HepG2 (cell line): ENCODE results near the gene C9orf50. TPM values are rescaled to one million over a fixed set of nuclear protein-coding genes. Genes with fewer than 3 reads are reported as not detected.
A peak's percentile ranks its signal among the peaks of the same experiment; 100 is the strongest.

Source experiments
- CAMTA2 ChIP-seq: sonication (generic); formaldehyde crosslinking; IDR thresholded peaks from 2 replicates; pipeline ENCODE4 v1.4.0; 2020; ENCODE audit warnings: mild to moderate bottlenecking, missing genetic modification reagents, borderline replicate concordance
- IKZF4 ChIP-seq: sonication (generic); formaldehyde crosslinking; IDR thresholded peaks from 2 replicates; pipeline ENCODE4 v1.5.1; 2020; ENCODE audit warnings: borderline replicate concordance, mild to moderate bottlenecking, low read depth, missing genetic modification reagents; ENCODE audit errors: not compliant biosample characterization
- IRF2 ChIP-seq: IDR thresholded peaks from 2 replicates; pipeline ENCODE4 v1.6.1; 2018; ENCODE audit warnings: missing genetic modification reagents, missing compliant biosample characterization
- MED1 ChIP-seq: sonication (generic); formaldehyde crosslinking; IDR thresholded peaks from 2 replicates; pipeline ENCODE4 v1.4.0; 2020; ENCODE audit warnings: missing genetic modification reagents
- NR2C2 ChIP-seq: sonication (generic); formaldehyde crosslinking; IDR thresholded peaks from 2 replicates; pipeline ENCODE4 v1.4.0; 2020; ENCODE audit warnings: missing genetic modification reagents, mild to moderate bottlenecking, moderate library complexity, borderline replicate concordance
- PAXIP1 ChIP-seq: sonication (generic); formaldehyde crosslinking; conservative IDR thresholded peaks from 2 replicates; pipeline ENCODE4 v1.4.0; 2020; ENCODE audit warnings: mild to moderate bottlenecking, missing genetic modification reagents, moderate library complexity
- PHF8 ChIP-seq: sonication (generic); formaldehyde crosslinking; IDR thresholded peaks from 2 replicates; pipeline ENCODE4 v1.5.0; 2020; ENCODE audit warnings: missing genetic modification reagents
- SMAD9 ChIP-seq: sonication (generic); formaldehyde crosslinking; IDR thresholded peaks from 2 replicates; pipeline ENCODE4 v1.5.1; 2020; ENCODE audit warnings: mild to moderate bottlenecking, missing genetic modification reagents
- SMC3 ChIP-seq: IDR thresholded peaks from 2 replicates; pipeline ENCODE4 v1.6.1; 2011; ENCODE audit warnings: low read length, improper control_type of control experiment
- YEATS4 ChIP-seq: sonication (generic); formaldehyde crosslinking; IDR thresholded peaks from 2 replicates; pipeline ENCODE4 v1.4.0; 2020; ENCODE audit warnings: missing genetic modification reagents, borderline replicate concordance
- ZBTB2 ChIP-seq: sonication (generic); formaldehyde crosslinking; IDR thresholded peaks from 2 replicates; pipeline ENCODE4 v1.8.0; 2022; ENCODE audit warnings: low read depth, missing genetic modification reagents
- ZFP1 ChIP-seq: IDR thresholded peaks from 2 replicates; pipeline ENCODE4 v1.6.1; 2016
- ZNF17 ChIP-seq: sonication (generic); formaldehyde crosslinking; IDR thresholded peaks from 2 replicates; pipeline ENCODE4 v1.5.0; 2020; ENCODE audit warnings: mild to moderate bottlenecking, missing genetic modification reagents
- ZNF362 ChIP-seq: sonication (generic); formaldehyde crosslinking; IDR thresholded peaks from 2 replicates; pipeline ENCODE4 v1.4.0; 2020; ENCODE audit warnings: missing genetic modification reagents, mild to moderate bottlenecking, borderline replicate concordance
- ZNF550 ChIP-seq: sonication (generic); formaldehyde crosslinking; IDR thresholded peaks from 2 replicates; pipeline ENCODE4 v1.4.0; 2020; ENCODE audit warnings: mild to moderate bottlenecking, missing genetic modification reagents, borderline replicate concordance
- ZNF790 ChIP-seq: sonication (generic); formaldehyde crosslinking; IDR thresholded peaks from 2 replicates; pipeline ENCODE4 v1.8.0; 2022; ENCODE audit warnings: missing genetic modification reagents, mild to moderate bottlenecking, borderline replicate concordance
- ZSCAN30 ChIP-seq: sonication (generic); formaldehyde crosslinking; IDR thresholded peaks from 2 replicates; pipeline ENCODE4 v1.5.0; 2020; ENCODE audit warnings: mild to moderate bottlenecking, missing genetic modification reagents
- polyA plus RNA-seq, 8 experiments: library from polyadenylated mRNA; depleted of rRNA in 3 of 8; stranded (reverse) in 7 of 8; unstranded in 1 of 8; fragments of >200 nt; fragmentation: Illumina TruSeq in 4 of 8; extraction: Trizol in 4 of 8; gene quantifications; 2 replicates each; pipeline versions ENCODE4 v1.2.1 to v1.2.3, GENCODE V29; 2011 to 2016; ENCODE audit warnings: low read depth in 4 of 8, missing spikeins in 1 of 8, mixed read lengths in 1 of 8; ENCODE audit not compliant: insufficient read depth in 1 of 8
- total RNA-seq, 5 experiments: library from RNA; depleted of rRNA; stranded (reverse); fragments of >200 nt; fragmentation: Illumina TruSeq; extraction: Trizol; gene quantifications; 2 replicates each; pipeline ENCODE4 v1.2.3, GENCODE V29; 2016; ENCODE audit warnings: low read depth in 1 of 5
- TF ChIP-seq, protein P1 (sequence below): sonication (generic); formaldehyde crosslinking; IDR thresholded peaks from 2 replicates; pipeline ENCODE4 v1.5.0; 2020; ENCODE audit warnings: mild to moderate bottlenecking, missing genetic modification reagents, borderline replicate concordance

The C9orf50 gene
- total and polyA plus RNA-seq, 2 of the 13 experiments (the other 11 are each of a cell fraction or from before 2014, with no cell fraction given) = not detected

DNA sequence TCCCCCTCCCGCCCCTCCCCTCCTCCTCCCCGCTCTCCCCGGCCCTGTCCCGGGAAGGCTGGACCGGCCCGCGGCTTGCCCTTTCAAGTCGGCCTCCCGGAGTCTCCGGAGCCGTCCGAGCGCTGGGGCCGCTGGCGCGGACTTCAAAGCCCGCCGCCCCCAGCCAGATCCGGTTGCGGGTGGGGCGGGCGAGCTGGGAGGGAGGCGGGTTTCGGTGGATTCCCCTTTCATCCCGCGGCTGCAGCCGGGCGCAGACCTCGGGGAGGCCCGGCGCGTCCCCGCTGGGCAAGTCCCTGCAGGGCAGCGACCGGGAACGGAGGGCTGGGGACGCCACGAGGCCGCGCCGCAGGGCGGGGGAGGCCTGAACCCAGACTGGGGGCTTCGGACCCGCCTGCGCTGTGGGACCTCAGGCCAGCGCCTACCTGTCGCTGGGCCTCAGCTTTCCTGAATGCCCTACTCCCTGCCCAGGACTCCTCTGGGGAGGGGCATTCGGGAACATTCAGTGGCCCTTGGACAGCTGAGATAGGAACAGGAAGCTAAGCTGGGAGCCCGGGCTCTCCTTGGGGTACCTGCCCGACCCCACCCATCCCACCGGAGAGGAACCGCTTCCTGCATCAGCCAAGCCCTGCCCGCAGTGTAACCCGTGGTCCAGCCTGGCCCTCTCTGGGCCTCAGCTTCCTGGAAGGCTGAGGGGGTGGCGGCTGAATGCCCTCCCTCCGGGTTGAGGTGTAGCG, 23.4 kb downstream of the C9orf50 start (continued):
- TF ChIP-seq, protein P1, sequence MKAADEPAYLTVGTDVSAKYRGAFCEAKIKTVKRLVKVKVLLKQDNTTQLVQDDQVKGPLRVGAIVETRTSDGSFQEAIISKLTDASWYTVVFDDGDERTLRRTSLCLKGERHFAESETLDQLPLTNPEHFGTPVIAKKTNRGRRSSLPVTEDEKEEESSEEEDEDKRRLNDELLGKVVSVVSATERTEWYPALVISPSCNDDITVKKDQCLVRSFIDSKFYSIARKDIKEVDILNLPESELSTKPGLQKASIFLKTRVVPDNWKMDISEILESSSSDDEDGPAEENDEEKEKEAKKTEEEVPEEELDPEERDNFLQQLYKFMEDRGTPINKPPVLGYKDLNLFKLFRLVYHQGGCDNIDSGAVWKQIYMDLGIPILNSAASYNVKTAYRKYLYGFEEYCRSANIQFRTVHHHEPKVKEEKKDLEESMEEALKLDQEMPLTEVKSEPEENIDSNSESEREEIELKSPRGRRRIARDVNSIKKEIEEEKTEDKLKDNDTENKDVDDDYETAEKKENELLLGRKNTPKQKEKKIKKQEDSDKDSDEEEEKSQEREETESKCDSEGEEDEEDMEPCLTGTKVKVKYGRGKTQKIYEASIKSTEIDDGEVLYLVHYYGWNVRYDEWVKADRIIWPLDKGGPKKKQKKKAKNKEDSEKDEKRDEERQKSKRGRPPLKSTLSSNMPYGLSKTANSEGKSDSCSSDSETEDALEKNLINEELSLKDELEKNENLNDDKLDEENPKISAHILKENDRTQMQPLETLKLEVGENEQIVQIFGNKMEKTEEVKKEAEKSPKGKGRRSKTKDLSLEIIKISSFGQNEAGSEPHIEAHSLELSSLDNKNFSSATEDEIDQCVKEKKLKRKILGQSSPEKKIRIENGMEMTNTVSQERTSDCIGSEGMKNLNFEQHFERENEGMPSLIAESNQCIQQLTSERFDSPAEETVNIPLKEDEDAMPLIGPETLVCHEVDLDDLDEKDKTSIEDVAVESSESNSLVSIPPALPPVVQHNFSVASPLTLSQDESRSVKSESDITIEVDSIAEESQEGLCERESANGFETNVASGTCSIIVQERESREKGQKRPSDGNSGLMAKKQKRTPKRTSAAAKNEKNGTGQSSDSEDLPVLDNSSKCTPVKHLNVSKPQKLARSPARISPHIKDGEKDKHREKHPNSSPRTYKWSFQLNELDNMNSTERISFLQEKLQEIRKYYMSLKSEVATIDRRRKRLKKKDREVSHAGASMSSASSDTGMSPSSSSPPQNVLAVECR (CRISPR knock-in tag) = peak; percentile 62; the same call in 1 of the 2 replicates
- TF ChIP-seq SMC3 (no peak), SMAD9 (CRISPR knock-in tag) (peak; percentile 66; the same call in 1 of the 2 replicates), ZNF362 (CRISPR knock-in tag) (0 out of 2 replicates have a peak, but pooled peaks have one; percentile 23), ZFP1 (CRISPR knock-in tag) (0 out of 2 replicates have a peak, but pooled peaks have one; percentile 9), YEATS4 (CRISPR knock-in tag) (peak; percentile 87), MED1 (CRISPR knock-in tag) (peak; percentile 97), PAXIP1 (peak; percentile 94), CAMTA2 (CRISPR knock-in tag) (no peak; the same call in none of the 2 replicates), ZNF17 (CRISPR knock-in tag) (peak; percentile 66; the same call in 1 of the 2 replicates), PHF8 (peak; percentile 59; the same call in 1 of the 2 replicates), ZNF550 (CRISPR knock-in tag) (no peak), ZBTB2 (peak; percentile 100), ZNF790 (CRISPR knock-in tag) (no peak; the same call in 1 of the 2 replicates), IRF2 (CRISPR knock-in tag) (peak; percentile 74), IKZF4 (CRISPR knock-in tag) (no peak), NR2C2 (CRISPR knock-in tag) (peak; percentile 60), ZSCAN30 (0 out of 2 replicates have a peak, but pooled peaks have one; percentile 49)
